ENCODE data around the gene MEX3C. TPM values are rescaled to one million over a fixed set of nuclear protein-coding genes. Genes with fewer than 3 reads are reported as not detected.

The MEX3C gene
- total and polyA plus RNA-seq, 2 of the 4 experiments (the other 2 are of a cell fraction): 26.0 to 50.9 TPM

GRCh38 chr18:51191128-51191717 is 6.3 kb downstream of the MEX3C start:
- Histone ChIP-seq H2BK15ac (ENCODE audit: low read depth, low read length) (no peak overlapping the region), H2BK120ac (ENCODE audit: low read depth, low read length) (no peak overlapping the region), H4K8ac (ENCODE audit: low read depth in 2 of 2, low read length in 2 of 2) (no peak overlapping the region), H2AK9ac (replicated peaks; ENCODE audit: low read depth, low read length, poor library complexity) (no peak overlapping the region), H2BK5ac (ENCODE audit: low read depth, low read length, poor library complexity, severe bottlenecking) (no peak overlapping the region), H3K27me3 (ENCODE audit: control insufficient read depth, insufficient read depth, low read length) (no peaks in the 10 kb centered on the region), H3K4me1 (ENCODE audit: control insufficient read depth, insufficient read depth, low read length) (peaks cover 7% of the 10 kb centered on the region), H3K27ac (ENCODE audit: insufficient read depth, low read length) (no peak overlapping the region), H3K9ac (ENCODE audit: low read depth, low read length) (no peak overlapping the region), H3K9me3 (ENCODE audit: control insufficient read depth, insufficient read depth, low read length) (no peaks in the 10 kb centered on the region), H3K36me3 (ENCODE audit: control insufficient read depth, insufficient read depth, low read length) (peaks cover under 1% of the 10 kb centered on the region; the same call in 1 of the 2 replicates), H3K14ac (replicated peaks; ENCODE audit: low read depth, low read length) (no peak overlapping the region), H4K5ac (ENCODE audit: low read depth, low read length) (no peak overlapping the region), H3K9me1 (ENCODE audit: insufficient read depth, low read length) (peaks cover 10% of the 10 kb centered on the region), H3K79me1 (ENCODE audit: low read depth in 1 of 2, low read length in 2 of 2) (peaks cover 2 to 51% of the 10 kb centered on the region in 2 experiments; a peak in 3 of 4 replicates), H3K4me2 (ENCODE audit: low read depth, low read length) (peak overlapping the region; percentile 59), H3K4ac (ENCODE audit: low read depth, low read length) (no peak overlapping the region), H2BK20ac (ENCODE audit: low read depth, low read length) (no peak overlapping the region), H3K4me3 (ENCODE audit: insufficient read depth, low read depth, low read length) (no peak overlapping the region), H3K23ac (ENCODE audit: low read depth, low read length) (no peak overlapping the region), H2AFZ (replicated peaks; ENCODE audit: low read length, poor library complexity) (no peak overlapping the region), H4K20me1 (ENCODE audit: insufficient read depth, low read length) (peaks cover 81% of the 10 kb centered on the region), H3K56ac (ENCODE audit: extremely low read depth, insufficient read depth, low read length) (no peak overlapping the region), H3K18ac (ENCODE audit: low read depth, low read length) (no peak overlapping the region), H2AK5ac (ENCODE audit: low read depth, low read length) (no peak overlapping the region), H4K91ac (ENCODE audit: insufficient read depth, low read depth, low read length) (no peak overlapping the region)
- ChIA-PET POLR2A (ENCODE audit: unreplicated experiment) (no interaction called here), CTCF (no interaction called here)
- DNase-seq: no peak
- intact Hi-C loops (cut with micrococcal nuclease) (loop anchor here (10.0 kb wide), 1 partner anchor 226 kb away; the partner anchor contains the start of gene ELAC1), dilution Hi-C loops (cut with HindIII; ENCODE audit: low sequenced_read_pairs, unreplicated experiment) (no loop called here), in situ Hi-C loops (cut with MboI; ENCODE audit: low sequenced_read_pairs) (no loop called here)
- no peak for TF ChIP-seq MXI1 (IDR thresholded peaks at IDR 0.05; ENCODE audit: borderline replicate concordance, low read depth, low read length)
- no peak for TF ChIP-seq FOS (IDR thresholded peaks at IDR 0.05; ENCODE audit: low read depth, low read length)
- no peak for TF ChIP-seq NFE2L2 (IDR thresholded peaks at IDR 0.05; ENCODE audit: low read depth, low read length)
- no peak for TF ChIP-seq SMC3 (IDR thresholded peaks at IDR 0.05; ENCODE audit: low read depth, low read length)
- TF ChIP-seq POLR2A (IDR thresholded peaks at IDR 0.05; ENCODE audit: low read depth, low read length): no peak
- TF ChIP-seq RFX5 (IDR thresholded peaks at IDR 0.05; ENCODE audit: low read depth, low read length): no peak
- 0% methylated on average over 1 of the region's 4 CpGs; no CpG with 5 or more reads in 1 of the 2 experiments for WGBS, 2 experiments (ENCODE audit: extremely low coverage in 2 of 2, insufficient read length in 1 of 2)
- no peak for ATAC-seq (ENCODE audit: low read depth)
- BruUV-seq (replicated peaks): no TSS peak
